Naive B cell (primary cell): ENCODE results near the gene TKT. TPM values are rescaled to one million over a fixed set of nuclear protein-coding genes. Genes with fewer than 3 reads are reported as not detected.

Source experiments
- ATAC-seq, 2 donors: fragments of 150-1000 bp; cut with Tn5 transposase; 2 replicates each; pipeline ENCODE4 v1.10.0; 2021; ENCODE audit warnings: low read depth in 2 of 2, mild to moderate bottlenecking in 2 of 2, moderate library complexity in 2 of 2
- DNase-seq: peaks from one replicate; pipeline ENCODE4 v3.0.0; 2022
- H3K27ac Mint-ChIP-seq, 6 donors: one replicate each; pipeline ENCODE4 v1.8.0; 2020 to 2022; ENCODE audit warnings: mild to moderate bottlenecking in 6 of 6, mixed read lengths in 6 of 6, moderate library complexity in 5 of 6, inconsistent platforms in 2 of 6
- H3K27me3 Mint-ChIP-seq, 3 donors: one replicate each; pipeline ENCODE4 v1.8.0; 2021 to 2022; ENCODE audit warnings: mixed read lengths in 3 of 3, mild to moderate bottlenecking in 1 of 3
- H3K36me3 Mint-ChIP-seq, 2 donors: one replicate each; pipeline ENCODE4 v1.8.0; 2020 to 2022; ENCODE audit warnings: mixed read lengths in 2 of 2, inconsistent platforms in 1 of 2, mild to moderate bottlenecking in 1 of 2
- H3K4me1 Mint-ChIP-seq, 3 donors: one replicate each; pipeline ENCODE4 v1.8.0; 2020 to 2022; ENCODE audit warnings: mixed read lengths in 3 of 3, inconsistent platforms in 1 of 3, mild to moderate bottlenecking in 1 of 3, moderate library complexity in 1 of 3
- H3K4me3 Mint-ChIP-seq, 8 donors: one replicate each; pipeline ENCODE4 v1.8.0; 2020 to 2022; ENCODE audit warnings: mild to moderate bottlenecking in 8 of 8, mixed read lengths in 8 of 8, moderate library complexity in 8 of 8, inconsistent platforms in 2 of 8
- H3K9me3 Mint-ChIP-seq, 7 donors: one replicate each; pipeline ENCODE4 v1.8.0; 2020 to 2022; ENCODE audit warnings: mixed read lengths in 7 of 7, mild to moderate bottlenecking in 5 of 7, inconsistent platforms in 2 of 7, moderate library complexity in 1 of 7
- polyA plus RNA-seq, 6 donors: library from polyadenylated mRNA; unstranded; fragments of 300-500 nt; fragmentation: Illumina TruSeq; gene quantifications; one replicate each; pipeline ENCODE4 v1.2.3, GENCODE V29; 2021; ENCODE audit warnings: low read depth in 6 of 6

The TKT gene
- polyA plus RNA-seq, 6 donors from 2014 or later, result 33.0 to 52.9 (median 45.9) TPM

- no peaks in the 10 kb centered on the region for H3K27me3 Mint-ChIP-seq
- ATAC-seq, result no peak
- H3K4me3 Mint-ChIP-seq, result no peak overlapping the region
- peaks cover 0 to 4% of the 10 kb centered on the region in 2 donors for H3K36me3 Mint-ChIP-seq
- DNase-seq, result no peak
- H3K9me3 Mint-ChIP-seq, result no peaks in the 10 kb centered on the region
- H3K27ac Mint-ChIP-seq, result peak overlapping the region in 1 of 6 donors; percentile 79
- H3K4me1 Mint-ChIP-seq, result peaks cover 4 to 17% (median 9%) of the 10 kb centered on the region in 3 donors
Measured at GRCh38 chr3:53242642-53243041, 13.2 kb downstream of the TKT start.

GRCh38 chr3:53242155-53242554 is 13.7 kb downstream of the TKT start:
- Mint-ChIP-seq H3K4me3 (no peak overlapping the region), H3K9me3 (no peaks in the 10 kb centered on the region), H3K27me3 (no peaks in the 10 kb centered on the region), H3K36me3 (peaks cover 0 to 4% of the 10 kb centered on the region in 2 donors), H3K27ac (peak overlapping the region in 1 of 6 donors; percentile 79), H3K4me1 (peaks cover 3 to 15% (median 7%) of the 10 kb centered on the region in 3 donors)
- DNase-seq (no peak), ATAC-seq (no peak)

- Mint-ChIP-seq H3K27ac (no peak overlapping the region), H3K9me3 (no peaks in the 10 kb centered on the region), H3K27me3 (no peaks in the 10 kb centered on the region)
Measured at GRCh38 chr3:53240989-53241972, 14.5 kb downstream of the TKT start.

GRCh38 chr3:53239800-53240199 is 16.0 kb downstream of the TKT start:
- DNase-seq, result no peak
- no peak for ATAC-seq
- no peaks in the 10 kb centered on the region for H3K27me3 Mint-ChIP-seq
- H3K4me3 Mint-ChIP-seq, result peak overlapping the region in 1 of 8 donors; percentile 47
- no peaks in the 10 kb centered on the region for H3K9me3 Mint-ChIP-seq
- H3K27ac Mint-ChIP-seq, result peak overlapping the region in 3 of 6 donors; percentile 51 to 89 (median 83)
- peaks cover 0 to 4% of the 10 kb centered on the region in 2 donors for H3K36me3 Mint-ChIP-seq
- peaks cover 3 to 15% (median 4%) of the 10 kb centered on the region in 3 donors for H3K4me1 Mint-ChIP-seq

More at GRCh38 chr3:53240989-53241972, 14.5 kb downstream of the TKT start:
- H3K36me3 Mint-ChIP-seq, result peaks cover 0 to 4% of the 10 kb centered on the region in 2 donors
- H3K4me1 Mint-ChIP-seq, result peaks cover 3 to 15% (median 7%) of the 10 kb centered on the region in 3 donors
- no peak overlapping the region for H3K4me3 Mint-ChIP-seq
- no peak for DNase-seq
- ATAC-seq, result no peak

- H3K4me1 Mint-ChIP-seq, result peaks cover 3 to 12% (median 4%) of the 10 kb centered on the region in 3 donors
- no peaks in the 10 kb centered on the region for H3K9me3 Mint-ChIP-seq
- no peak overlapping the region for H3K4me3 Mint-ChIP-seq
- no peak for DNase-seq
- no peaks in the 10 kb centered on the region for H3K27me3 Mint-ChIP-seq
- peak overlapping the region in 2 of 6 donors; percentile 18 to 90 for H3K27ac Mint-ChIP-seq
- no peak for ATAC-seq
- peaks cover 0 to 4% of the 10 kb centered on the region in 2 donors for H3K36me3 Mint-ChIP-seq
Measured at GRCh38 chr3:53238886-53239285, 16.9 kb downstream of the TKT start.

GRCh38 chr3:53238051-53238850 is 17.6 kb downstream of the TKT start:
- H3K36me3 Mint-ChIP-seq, result peaks cover 4 to 5% of the 10 kb centered on the region in 2 donors
- no peak for DNase-seq
- H3K9me3 Mint-ChIP-seq, result no peaks in the 10 kb centered on the region
- H3K4me3 Mint-ChIP-seq, result no peak overlapping the region
- H3K27ac Mint-ChIP-seq, result peak overlapping the region in 1 of 6 donors; percentile 18
- ATAC-seq, result no peak
- H3K27me3 Mint-ChIP-seq, result no peaks in the 10 kb centered on the region
- peaks cover 0 to 9% (median 6%) of the 10 kb centered on the region in 3 donors for H3K4me1 Mint-ChIP-seq

- DNase-seq (no peak), ATAC-seq (no peak)
- no peak overlapping the region for H3K27ac Mint-ChIP-seq
- no peaks in the 10 kb centered on the region for H3K27me3 Mint-ChIP-seq
- H3K4me1 Mint-ChIP-seq, result peaks cover 0 to 4% (median 0%) of the 10 kb centered on the region in 3 donors
- peaks cover 4 to 8% of the 10 kb centered on the region in 2 donors for H3K36me3 Mint-ChIP-seq
- H3K4me3 Mint-ChIP-seq, result no peak overlapping the region
- H3K9me3 Mint-ChIP-seq, result no peaks in the 10 kb centered on the region
Measured at GRCh38 chr3:53236112-53236841, 19.5 kb downstream of the TKT start.

- ATAC-seq, result no peak
- Mint-ChIP-seq H3K4me1 (peaks cover 0 to 4% (median 0%) of the 10 kb centered on the region in 3 donors), H3K36me3 (peaks cover 4 to 8% of the 10 kb centered on the region in 2 donors), H3K27ac (no peak overlapping the region), H3K4me3 (no peak overlapping the region), H3K9me3 (no peaks in the 10 kb centered on the region), H3K27me3 (no peaks in the 10 kb centered on the region)
- no peak for DNase-seq
Measured at GRCh38 chr3:53235545-53235944, 20.3 kb downstream of the TKT start.

- H3K27ac Mint-ChIP-seq, result no peak overlapping the region
- no peaks in the 10 kb centered on the region for H3K9me3 Mint-ChIP-seq
- peaks cover 0 to 4% (median 0%) of the 10 kb centered on the region in 3 donors for H3K4me1 Mint-ChIP-seq
- DNase-seq (no peak), ATAC-seq (no peak)
- H3K27me3 Mint-ChIP-seq, result no peaks in the 10 kb centered on the region
- H3K4me3 Mint-ChIP-seq, result no peak overlapping the region
- H3K36me3 Mint-ChIP-seq, result peaks cover 2 to 8% of the 10 kb centered on the region in 2 donors
Measured at GRCh38 chr3:53234841-53235232, 21.0 kb downstream of the TKT start.

- peaks cover 0 to 4% (median 0%) of the 10 kb centered on the region in 3 donors for H3K4me1 Mint-ChIP-seq
- no peaks in the 10 kb centered on the region for H3K9me3 Mint-ChIP-seq
- no peak for ATAC-seq
- H3K27me3 Mint-ChIP-seq, result no peaks in the 10 kb centered on the region
- peaks cover 0 to 8% of the 10 kb centered on the region in 2 donors for H3K36me3 Mint-ChIP-seq
- no peak for DNase-seq
- peak overlapping the region in 1 of 6 donors; percentile 58 for H3K27ac Mint-ChIP-seq
- H3K4me3 Mint-ChIP-seq, result no peak overlapping the region
Measured at GRCh38 chr3:53234130-53234840, 21.5 kb downstream of the TKT start.

- Mint-ChIP-seq H3K36me3 (peaks cover under 1 to 8% of the 10 kb centered on the region in 2 donors), H3K27ac (peak overlapping the region in 2 of 6 donors; percentile 24 to 36)
Measured at GRCh38 chr3:53232641-53233377, 23.0 kb downstream of the TKT start.

More at GRCh38 chr3:53232641-53233377, 23.0 kb downstream of the TKT start:
- Mint-ChIP-seq H3K27me3 (no peaks in the 10 kb centered on the region), H3K9me3 (no peaks in the 10 kb centered on the region), H3K4me1 (peaks cover 0 to 4% (median 0%) of the 10 kb centered on the region in 3 donors), H3K4me3 (no peak overlapping the region)
- DNase-seq (no peak), ATAC-seq (no peak)
